HepG2 (cell line): ENCODE results near the gene ZNF146. TPM values are rescaled to one million over a fixed set of nuclear protein-coding genes. Genes with fewer than 3 reads are reported as not detected.

ENCODE experiments used
- ATAC-seq: fragments of 200-7000 bp; cut with Tn5 transposase; 3 replicates; pipeline ENCODE4 v1.9.1; 2020; ENCODE audit warnings: mild to moderate bottlenecking, moderate library complexity
- BruUV-seq: library from RNA; stranded (reverse); fragments of 400-500 nt; replicated peaks from 2 replicates; lab custom pipeline; 2021; lab: Mats Ljungman, UMichigan
- CTCF ChIA-PET: fragments of 300-600 bp; formaldehyde crosslinking; extraction: SDS; loops from one replicate; lab custom pipeline; 2021; ENCODE audit warnings: low total read pairs, inconsistent platforms, low intra/inter-chr PET ratio; lab: Yijun Ruan, JAX
- POLR2A ChIA-PET: fragments of 350-600 bp; sonication (Branson Sonifier 250); formaldehyde crosslinking; loops from one replicate; lab custom pipeline; 2020; ENCODE audit warnings: antibody characterized with exemption, inconsistent platforms; lab: Yijun Ruan, JAX
- DNase-seq: peaks from one replicate; pipeline ENCODE4 v3.0.0-alpha.2; 2015; ENCODE audit warnings: low spot score
- FAIRE-seq: peaks from 3 replicates; lab custom pipeline; 2011; peaks lifted over from hg19 to GRCh38; lab: Jason Lieb, UNC
- H2AFZ ChIP-seq: one replicate; pipeline ENCODE4 v1.6.1; 2011; ENCODE audit warnings: low read length, inconsistent platforms
- H3K27ac ChIP-seq: fragments of 300-600 bp; 3 replicates; pipeline ENCODE4 v1.8.0; 2011; ENCODE audit warnings: mixed run types, mild to moderate bottlenecking, mixed read lengths, low read length, inconsistent platforms; ENCODE audit not compliant: insufficient read depth; ENCODE audit errors: extremely low read length
- H3K27me3 ChIP-seq, 2 experiments: fragments of 200-600 bp in 1 of 2; 2 replicates in 1 of 2; 3 replicates in 1 of 2; pipeline versions ENCODE4 v1.6.0 to v1.8.0; 2011; ENCODE audit warnings: low read length in 2 of 2, mild to moderate bottlenecking in 2 of 2, moderate library complexity in 2 of 2, inconsistent platforms in 1 of 2; ENCODE audit not compliant: insufficient read depth in 2 of 2, control insufficient read depth in 1 of 2
- H3K36me3 ChIP-seq, 2 experiments: fragments of 200-600 bp in 1 of 2; replicated peaks in 1 of 2; 2 replicates in 1 of 2; 3 replicates in 1 of 2; pipeline versions ENCODE4 v1.5.1 to v1.8.0; 2011; ENCODE audit warnings: low read length in 2 of 2, inconsistent platforms in 1 of 2; ENCODE audit not compliant: insufficient read depth in 2 of 2, control insufficient read depth in 1 of 2
- H3K4me1 ChIP-seq: 2 replicates; pipeline ENCODE4 v1.5.1; 2012; ENCODE audit warnings: low read length, inconsistent platforms; ENCODE audit not compliant: insufficient read depth
- H3K4me2 ChIP-seq: 2 replicates; pipeline ENCODE4 v1.6.0; 2011; ENCODE audit warnings: low read depth, low read length, inconsistent platforms
- H3K4me3 ChIP-seq, 3 experiments: fragments of 200-600 bp in 1 of 3; sonication (generic), shearing (Covaris generic) in 1 of 3; replicated peaks in 1 of 3; 2 replicates each; pipeline ENCODE4 v1.5.1; 2011 to 2016; ENCODE audit warnings: low read length in 3 of 3, inconsistent platforms in 2 of 3, low read depth in 2 of 3, mild to moderate bottlenecking in 2 of 3, control low read depth in 1 of 3, mixed read lengths in 1 of 3; ENCODE audit not compliant: insufficient read depth in 1 of 3
- H3K79me2 ChIP-seq: one replicate; pipeline ENCODE4 v1.6.1; 2011; ENCODE audit warnings: low read length, inconsistent platforms; ENCODE audit not compliant: insufficient read depth
- H3K9ac ChIP-seq: 2 replicates; pipeline ENCODE4 v1.6.0; 2011; ENCODE audit warnings: mild to moderate bottlenecking, low read depth, low read length, inconsistent platforms; ENCODE audit not compliant: insufficient read depth
- H3K9me3 ChIP-seq: 2 replicates; pipeline ENCODE4 v1.5.1; 2012; ENCODE audit warnings: mild to moderate bottlenecking, low read length
- H4K20me1 ChIP-seq: 2 replicates; pipeline ENCODE4 v1.6.0; 2011; ENCODE audit warnings: inconsistent platforms, mild to moderate bottlenecking, low read length, moderate library complexity; ENCODE audit not compliant: insufficient read depth
- ESRRA ChIP-seq: sonication (generic); formaldehyde crosslinking; IDR thresholded peaks from 2 replicates; pipeline ENCODE4 v1.5.1; 2020; ENCODE audit warnings: mild to moderate bottlenecking, low read depth, missing genetic modification reagents
- FOXA1 ChIP-seq, 2 experiments: fragments of 450-650 bp in 1 of 2; sonication (generic) in 1 of 2; formaldehyde crosslinking in 1 of 2; IDR thresholded peaks; 2 replicates each; pipeline versions ENCODE4 v1.4.0 to v1.6.1; 2016 to 2020; ENCODE audit warnings: missing genetic modification reagents in 1 of 2
- NFIC ChIP-seq: IDR thresholded peaks from 2 replicates; pipeline ENCODE4 v1.6.1; 2012; ENCODE audit warnings: mild to moderate bottlenecking, low read length, inconsistent platforms
- RARA ChIP-seq: IDR thresholded peaks from 2 replicates; pipeline ENCODE4 v1.6.1; 2016; ENCODE audit warnings: missing genetic modification reagents, missing compliant biosample characterization
- ZMAT3 ChIP-seq: sonication (generic); formaldehyde crosslinking; conservative IDR thresholded peaks from 2 replicates; pipeline ENCODE4 v1.7.0; 2021; ENCODE audit warnings: missing genetic modification reagents
- ZNF3 ChIP-seq: IDR thresholded peaks from 2 replicates; pipeline ENCODE4 v1.7.0; 2017; ENCODE audit warnings: inconsistent platforms
- ZNF333 ChIP-seq: sonication (generic); formaldehyde crosslinking; IDR thresholded peaks from 2 replicates; pipeline ENCODE4 v1.4.0; 2020; ENCODE audit warnings: mild to moderate bottlenecking, missing genetic modification reagents, borderline replicate concordance
- ZNF430 ChIP-seq: sonication (generic); formaldehyde crosslinking; IDR thresholded peaks from 2 replicates; pipeline ENCODE4 v1.9.0; 2021; ENCODE audit warnings: mild to moderate bottlenecking, missing genetic modification reagents
- ZNF530 ChIP-seq: sonication (generic); formaldehyde crosslinking; IDR thresholded peaks from 2 replicates; pipeline ENCODE4 v1.5.0; 2020; ENCODE audit warnings: low read depth, mild to moderate bottlenecking, missing genetic modification reagents
- ZNF547 ChIP-seq: sonication (generic); formaldehyde crosslinking; IDR thresholded peaks from 2 replicates; pipeline ENCODE4 v1.5.1; 2020; ENCODE audit warnings: mild to moderate bottlenecking, missing genetic modification reagents
- ZNF660 ChIP-seq: sonication (generic); formaldehyde crosslinking; IDR thresholded peaks from 2 replicates; pipeline ENCODE4 v1.5.1; 2020; ENCODE audit warnings: mild to moderate bottlenecking, low read depth, missing genetic modification reagents, borderline replicate concordance
- WGBS: methylation state at CpG from one replicate; pipeline ENCODE4 v1.1.6; 2017; ENCODE audit warnings: low lambda C conversion rate; 5-methylcytosine and 5-hydroxymethylcytosine counted together
- in situ Hi-C: cut with HindIII; loops from 2 replicates; pipeline ENCODE4 v1.10.0; 2017; ENCODE audit warnings: low pct_unique_long_range_greater_than_20kb; ENCODE audit not compliant: extremely low pct_ligation_motif_present
- intact Hi-C: fragments of 100-400 bp; cut with micrococcal nuclease; formaldehyde crosslinking; loops from one replicate; pipeline ENCODE4 v1.10.0; 2022; ENCODE audit not compliant: unreplicated experiment
- polyA plus RNA-seq, 8 experiments: library from polyadenylated mRNA; depleted of rRNA in 3 of 8; stranded (reverse) in 7 of 8; unstranded in 1 of 8; fragments of >200 nt; fragmentation: Illumina TruSeq in 4 of 8; extraction: Trizol in 4 of 8; gene quantifications; 2 replicates each; pipeline versions ENCODE4 v1.2.1 to v1.2.3, GENCODE V29; 2011 to 2016; ENCODE audit warnings: low read depth in 4 of 8, missing spikeins in 1 of 8, mixed read lengths in 1 of 8; ENCODE audit not compliant: insufficient read depth in 1 of 8
- total RNA-seq, 5 experiments: library from RNA; depleted of rRNA; stranded (reverse); fragments of >200 nt; fragmentation: Illumina TruSeq; extraction: Trizol; gene quantifications; 2 replicates each; pipeline ENCODE4 v1.2.3, GENCODE V29; 2016; ENCODE audit warnings: low read depth in 1 of 5
- TF ChIP-seq, protein P1 (sequence below): sonication (generic); formaldehyde crosslinking; IDR thresholded peaks from 2 replicates; pipeline ENCODE4 v1.4.0; 2020; ENCODE audit warnings: missing genetic modification reagents; ENCODE audit errors: not compliant biosample characterization
- TF ChIP-seq, protein P2 (sequence below): fragments of 450-650 bp; IDR thresholded peaks from 2 replicates; pipeline ENCODE4 v1.6.1; 2016
- TF ChIP-seq, protein P3 (sequence below): sonication (generic); IDR thresholded peaks from 2 replicates; pipeline ENCODE4 v1.6.1; 2016; ENCODE audit warnings: low read depth, borderline replicate concordance
- TF ChIP-seq, protein P4 (sequence below): sonication (generic); formaldehyde crosslinking; IDR thresholded peaks from 2 replicates; pipeline ENCODE4 v1.5.0; 2020; ENCODE audit warnings: mild to moderate bottlenecking, missing genetic modification reagents, borderline replicate concordance

The ZNF146 gene
- total and polyA plus RNA-seq, 2 of the 13 experiments (the other 11 are each of a cell fraction or from before 2014, with no cell fraction given), result 28.4 to 52.7 TPM

DNA sequence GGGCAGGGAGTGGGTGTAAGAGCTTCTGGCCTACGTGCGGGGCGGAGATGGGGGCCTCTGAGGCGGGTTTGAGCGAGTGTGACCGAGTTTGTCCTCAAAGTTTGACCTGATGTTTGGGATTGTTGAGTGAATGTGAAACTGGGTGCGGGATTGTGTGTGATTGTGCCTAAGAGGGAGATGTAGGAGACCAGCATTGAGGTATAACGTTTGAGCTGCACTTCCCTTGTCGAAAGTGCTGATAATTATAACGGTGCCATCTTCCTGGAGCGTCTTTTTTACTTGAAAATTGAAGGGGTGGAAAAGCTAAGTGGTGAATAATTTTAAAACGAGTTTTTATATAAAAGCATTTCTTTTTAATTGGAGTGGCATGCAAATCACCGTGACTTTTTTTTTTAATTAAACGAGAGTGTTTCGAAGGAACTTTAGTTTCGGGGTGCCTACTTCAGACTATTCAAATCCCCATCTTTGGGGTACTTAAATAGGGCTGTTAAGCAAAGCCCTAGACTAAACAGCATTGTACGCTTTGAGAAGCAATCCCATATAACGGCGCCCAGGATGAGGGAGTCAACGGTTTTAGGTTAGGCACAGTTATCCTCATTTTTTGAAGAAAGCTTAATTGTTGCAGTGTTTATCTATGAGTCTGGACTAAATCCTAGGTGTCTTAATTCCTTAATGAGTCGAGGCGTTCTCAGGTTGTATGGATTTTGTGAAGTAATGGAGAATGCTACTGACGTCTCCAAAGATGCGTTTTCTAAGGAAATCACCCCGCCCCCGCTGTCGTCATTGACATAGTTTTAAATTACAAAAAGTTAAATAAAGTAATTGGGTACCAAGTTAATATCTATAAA, 594 bp downstream of the ZNF146 start (continued):
- TF ChIP-seq ZNF547 (CRISPR knock-in tag), result no peak
- TF ChIP-seq ZNF660 (CRISPR knock-in tag), result no peak
- TF ChIP-seq, protein P1, sequence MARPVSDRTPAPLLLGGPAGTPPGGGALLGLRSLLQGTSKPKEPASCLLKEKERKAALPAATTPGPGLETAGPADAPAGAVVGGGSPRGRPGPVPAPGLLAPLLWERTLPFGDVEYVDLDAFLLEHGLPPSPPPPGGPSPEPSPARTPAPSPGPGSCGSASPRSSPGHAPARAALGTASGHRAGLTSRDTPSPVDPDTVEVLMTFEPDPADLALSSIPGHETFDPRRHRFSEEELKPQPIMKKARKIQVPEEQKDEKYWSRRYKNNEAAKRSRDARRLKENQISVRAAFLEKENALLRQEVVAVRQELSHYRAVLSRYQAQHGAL (CRISPR knock-in tag), result no peak
- TF ChIP-seq RARA (CRISPR knock-in tag), result no peak
- peak; percentile 52 for TF ChIP-seq ZMAT3 (CRISPR knock-in tag)
- TF ChIP-seq ESRRA (CRISPR knock-in tag), result peak; percentile 58; the same call in 1 of the 2 replicates
- TF ChIP-seq ZNF333 (CRISPR knock-in tag), result 0 out of 2 replicates have a peak, but pooled peaks have one; percentile 5
- TF ChIP-seq ZNF430 (CRISPR knock-in tag), result no peak
- peak; percentile 60 for TF ChIP-seq ZNF3 (CRISPR knock-in tag)

DNA sequence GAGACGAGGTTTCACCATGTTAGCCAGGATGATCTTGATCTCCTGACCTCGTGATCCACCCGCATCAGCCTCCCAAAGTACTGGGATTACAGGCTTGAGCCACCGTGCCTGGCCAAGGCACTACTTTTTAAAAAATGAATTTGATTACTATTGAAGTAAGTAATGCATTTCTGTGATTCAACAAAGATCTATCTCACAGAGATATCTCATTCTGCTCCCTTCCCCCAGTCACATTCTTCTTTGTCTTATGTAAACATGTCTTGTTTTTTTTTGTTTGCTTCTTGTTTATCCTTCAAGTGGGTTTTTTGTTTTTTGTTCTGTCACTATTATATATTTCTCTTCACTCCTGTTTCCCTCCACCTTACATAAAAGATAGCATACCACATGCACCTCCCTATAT, 6.6 kb downstream of the ZNF146 start:
- FAIRE-seq (no peak), DNase-seq (no peak), ATAC-seq (no peak)
- Histone ChIP-seq H3K27me3 (no peaks in the 10 kb centered on the region), H4K20me1 (peaks cover 16% of the 10 kb centered on the region), H3K36me3 (peaks cover 7 to 27% of the 10 kb centered on the region in 2 experiments), H2AFZ (no peak overlapping the region), H3K27ac (no peak overlapping the region), H3K4me1 (peaks cover 38% of the 10 kb centered on the region), H3K79me2 (peaks cover 71% of the 10 kb centered on the region), H3K4me3 (no peak overlapping the region), H3K4me2 (no peak overlapping the region), H3K9me3 (no peaks in the 10 kb centered on the region), H3K9ac (no peak overlapping the region)
- intact Hi-C loops (no loop called here), in situ Hi-C loops (no loop called here)
- WGBS, result 98% methylated on average over 4 of the region's 4 CpGs
- ChIA-PET CTCF (no interaction called here), POLR2A (interaction anchor here (0.6 kb wide), 1 partner anchor 17 kb away, joined by 3 read pairs; no protein-coding TSS in a partner anchor)
- no TSS peak for BruUV-seq
- TF ChIP-seq, protein P2, sequence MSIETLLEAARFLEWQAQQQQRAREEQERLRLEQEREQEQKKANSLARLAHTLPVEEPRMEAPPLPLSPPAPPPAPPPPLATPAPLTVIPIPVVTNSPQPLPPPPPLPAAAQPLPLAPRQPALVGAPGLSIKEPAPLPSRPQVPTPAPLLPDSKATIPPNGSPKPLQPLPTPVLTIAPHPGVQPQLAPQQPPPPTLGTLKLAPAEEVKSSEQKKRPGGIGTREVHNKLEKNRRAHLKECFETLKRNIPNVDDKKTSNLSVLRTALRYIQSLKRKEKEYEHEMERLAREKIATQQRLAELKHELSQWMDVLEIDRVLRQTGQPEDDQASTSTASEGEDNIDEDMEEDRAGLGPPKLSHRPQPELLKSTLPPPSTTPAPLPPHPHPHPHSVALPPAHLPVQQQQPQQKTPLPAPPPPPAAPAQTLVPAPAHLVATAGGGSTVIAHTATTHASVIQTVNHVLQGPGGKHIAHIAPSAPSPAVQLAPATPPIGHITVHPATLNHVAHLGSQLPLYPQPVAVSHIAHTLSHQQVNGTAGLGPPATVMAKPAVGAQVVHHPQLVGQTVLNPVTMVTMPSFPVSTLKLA, result no peak
- TF ChIP-seq NFIC (no peak), ZNF530 (CRISPR knock-in tag) (no peak), FOXA1 (IDR thresholded peaks at IDR 0.05) (peak; percentile 64; the same call in 1 of the 2 replicates), FOXA1 (CRISPR knock-in tag; IDR thresholded peaks at IDR 0.05) (no peak)
- TF ChIP-seq, protein P3, sequence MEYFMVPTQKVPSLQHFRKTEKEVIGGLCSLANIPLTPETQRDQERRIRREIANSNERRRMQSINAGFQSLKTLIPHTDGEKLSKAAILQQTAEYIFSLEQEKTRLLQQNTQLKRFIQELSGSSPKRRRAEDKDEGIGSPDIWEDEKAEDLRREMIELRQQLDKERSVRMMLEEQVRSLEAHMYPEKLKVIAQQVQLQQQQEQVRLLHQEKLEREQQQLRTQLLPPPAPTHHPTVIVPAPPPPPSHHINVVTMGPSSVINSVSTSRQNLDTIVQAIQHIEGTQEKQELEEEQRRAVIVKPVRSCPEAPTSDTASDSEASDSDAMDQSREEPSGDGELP, result no peak
- TF ChIP-seq, protein P4, sequence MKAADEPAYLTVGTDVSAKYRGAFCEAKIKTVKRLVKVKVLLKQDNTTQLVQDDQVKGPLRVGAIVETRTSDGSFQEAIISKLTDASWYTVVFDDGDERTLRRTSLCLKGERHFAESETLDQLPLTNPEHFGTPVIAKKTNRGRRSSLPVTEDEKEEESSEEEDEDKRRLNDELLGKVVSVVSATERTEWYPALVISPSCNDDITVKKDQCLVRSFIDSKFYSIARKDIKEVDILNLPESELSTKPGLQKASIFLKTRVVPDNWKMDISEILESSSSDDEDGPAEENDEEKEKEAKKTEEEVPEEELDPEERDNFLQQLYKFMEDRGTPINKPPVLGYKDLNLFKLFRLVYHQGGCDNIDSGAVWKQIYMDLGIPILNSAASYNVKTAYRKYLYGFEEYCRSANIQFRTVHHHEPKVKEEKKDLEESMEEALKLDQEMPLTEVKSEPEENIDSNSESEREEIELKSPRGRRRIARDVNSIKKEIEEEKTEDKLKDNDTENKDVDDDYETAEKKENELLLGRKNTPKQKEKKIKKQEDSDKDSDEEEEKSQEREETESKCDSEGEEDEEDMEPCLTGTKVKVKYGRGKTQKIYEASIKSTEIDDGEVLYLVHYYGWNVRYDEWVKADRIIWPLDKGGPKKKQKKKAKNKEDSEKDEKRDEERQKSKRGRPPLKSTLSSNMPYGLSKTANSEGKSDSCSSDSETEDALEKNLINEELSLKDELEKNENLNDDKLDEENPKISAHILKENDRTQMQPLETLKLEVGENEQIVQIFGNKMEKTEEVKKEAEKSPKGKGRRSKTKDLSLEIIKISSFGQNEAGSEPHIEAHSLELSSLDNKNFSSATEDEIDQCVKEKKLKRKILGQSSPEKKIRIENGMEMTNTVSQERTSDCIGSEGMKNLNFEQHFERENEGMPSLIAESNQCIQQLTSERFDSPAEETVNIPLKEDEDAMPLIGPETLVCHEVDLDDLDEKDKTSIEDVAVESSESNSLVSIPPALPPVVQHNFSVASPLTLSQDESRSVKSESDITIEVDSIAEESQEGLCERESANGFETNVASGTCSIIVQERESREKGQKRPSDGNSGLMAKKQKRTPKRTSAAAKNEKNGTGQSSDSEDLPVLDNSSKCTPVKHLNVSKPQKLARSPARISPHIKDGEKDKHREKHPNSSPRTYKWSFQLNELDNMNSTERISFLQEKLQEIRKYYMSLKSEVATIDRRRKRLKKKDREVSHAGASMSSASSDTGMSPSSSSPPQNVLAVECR (CRISPR knock-in tag), result no peak
